GM18499 (cell line): ENCODE data around the gene PLEKHO2.
A peak's percentile ranks its signal among the peaks of the same experiment; 100 is the strongest.

Experiments used
- ATAC-seq: cut with Tn5 transposase; IDR thresholded peaks from one replicate; pipeline ENCODE4 v1.9.1; 2021; ENCODE audit warnings: moderate number of reproducible peaks; ENCODE audit not compliant: insufficient read depth, unreplicated experiment

Gene PLEKHO2

GRCh38 chr15:64891561-64891960, 49.8 kb downstream of the PLEKHO2 start:
- ATAC-seq: no peak

DNA sequence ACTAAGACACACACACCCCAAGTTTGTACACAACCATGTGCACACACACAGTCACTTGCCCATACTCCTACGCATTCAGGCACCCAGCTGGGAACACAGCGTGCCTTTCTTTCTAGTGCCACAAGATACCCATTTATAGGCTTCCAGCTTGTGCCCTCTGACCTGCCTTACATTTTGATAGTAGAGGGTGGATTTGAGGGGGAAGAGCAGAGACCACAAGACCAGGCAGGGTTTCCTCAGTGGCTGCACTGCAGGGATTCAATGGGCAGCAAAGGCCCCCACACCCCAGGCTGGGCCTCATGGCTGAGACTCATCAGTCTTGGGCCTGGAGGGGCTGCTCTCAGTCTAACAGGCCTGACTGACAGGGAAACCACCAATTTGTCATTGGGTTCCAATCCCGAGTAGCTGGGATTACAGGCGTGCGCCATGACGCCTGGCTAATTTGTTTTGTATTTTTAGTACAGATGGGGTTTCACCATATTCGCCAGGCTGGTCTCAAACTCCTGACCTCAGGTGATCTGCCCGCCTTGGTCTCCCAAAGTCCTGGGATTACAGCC, 51.2 kb downstream of the PLEKHO2 start:
- ATAC-seq: no peak

- peak; percentile 38 for ATAC-seq
Measured at GRCh38 chr15:64893481-64894394, 52.0 kb downstream of the PLEKHO2 start.

DNA sequence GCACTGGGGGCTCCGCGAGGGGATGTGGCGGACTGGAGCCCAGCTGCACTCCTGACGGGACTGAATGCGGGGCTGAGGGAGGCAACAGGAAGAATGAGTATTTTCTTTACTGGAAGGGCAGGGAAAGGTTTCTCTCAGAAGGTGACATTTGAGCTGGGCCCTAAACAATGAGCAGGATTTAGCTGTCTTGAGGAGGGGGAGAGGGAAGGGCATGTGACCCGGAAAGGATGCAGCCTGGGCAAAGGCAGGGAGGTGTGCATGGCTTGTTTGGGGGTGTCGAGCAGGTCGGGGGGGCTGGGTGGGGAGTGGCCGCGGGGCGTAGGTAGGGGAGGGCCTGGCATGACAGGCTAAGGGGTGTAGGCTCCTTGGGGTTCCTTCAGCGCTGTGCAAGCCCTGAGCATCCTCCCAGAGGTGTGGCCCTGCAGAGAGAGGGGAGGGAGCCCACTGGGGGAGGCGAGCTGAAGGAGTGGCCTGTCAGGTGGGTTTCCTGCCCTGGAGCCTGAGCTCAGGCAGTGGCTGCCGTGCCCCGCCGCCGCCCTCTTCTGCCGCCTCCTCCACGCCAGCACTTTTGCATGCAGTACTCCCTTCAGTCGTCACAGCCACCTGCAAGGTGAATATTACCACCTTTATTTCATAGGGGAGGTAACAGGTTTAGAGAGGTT, 52.8 kb downstream of the PLEKHO2 start:
- peak; percentile 27 for ATAC-seq

DNA sequence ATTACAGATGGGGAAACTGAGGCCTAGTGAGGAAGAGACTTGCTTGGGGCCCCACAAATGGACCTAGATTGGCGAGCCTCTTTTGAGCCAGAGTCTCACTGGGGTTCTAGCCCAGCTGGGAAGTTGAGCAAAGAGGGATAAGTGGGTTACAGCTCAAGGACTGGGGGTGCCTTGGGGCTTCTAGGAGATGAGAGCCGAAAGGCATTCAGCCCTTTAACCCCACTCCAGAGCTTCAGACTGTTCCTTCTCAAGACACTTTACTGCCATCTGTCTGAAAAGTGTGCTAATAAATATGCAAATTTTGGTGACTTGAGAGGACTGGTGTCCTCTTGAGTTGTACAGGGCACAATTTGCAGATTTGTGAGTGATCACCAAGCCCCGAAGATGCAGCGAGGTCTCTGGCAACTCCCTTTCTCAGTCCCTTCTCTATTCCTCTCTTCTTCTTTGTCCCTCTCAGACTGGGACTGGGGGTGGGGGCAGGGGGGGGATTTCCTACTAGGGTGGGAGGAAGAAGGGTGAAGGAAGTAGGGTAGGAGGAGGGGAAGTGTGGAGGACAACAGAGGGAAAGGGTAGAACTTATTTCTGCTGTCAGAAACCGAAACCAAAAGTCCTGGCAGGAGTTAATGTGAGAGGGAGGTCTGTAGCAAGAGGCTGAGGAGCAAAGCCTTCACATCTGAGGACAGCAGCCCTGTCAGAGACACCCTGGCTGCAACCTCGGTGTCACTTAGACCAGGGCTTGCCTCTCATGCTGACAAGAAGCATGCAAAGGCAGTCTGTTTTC, 53.8 kb downstream of the PLEKHO2 start:
- ATAC-seq: no peak

- no peak for ATAC-seq
Measured at GRCh38 chr15:64896371-64897069, 54.8 kb downstream of the PLEKHO2 start.

GRCh38 chr15:64897345-64897985, 55.8 kb downstream of the PLEKHO2 start:
- no peak for ATAC-seq

- no peak for ATAC-seq
Measured at GRCh38 chr15:64898406-64898805, 56.7 kb downstream of the PLEKHO2 start.

- no peak for ATAC-seq
Measured at GRCh38 chr15:64901141-64901540, 59.4 kb downstream of the PLEKHO2 start.

DNA sequence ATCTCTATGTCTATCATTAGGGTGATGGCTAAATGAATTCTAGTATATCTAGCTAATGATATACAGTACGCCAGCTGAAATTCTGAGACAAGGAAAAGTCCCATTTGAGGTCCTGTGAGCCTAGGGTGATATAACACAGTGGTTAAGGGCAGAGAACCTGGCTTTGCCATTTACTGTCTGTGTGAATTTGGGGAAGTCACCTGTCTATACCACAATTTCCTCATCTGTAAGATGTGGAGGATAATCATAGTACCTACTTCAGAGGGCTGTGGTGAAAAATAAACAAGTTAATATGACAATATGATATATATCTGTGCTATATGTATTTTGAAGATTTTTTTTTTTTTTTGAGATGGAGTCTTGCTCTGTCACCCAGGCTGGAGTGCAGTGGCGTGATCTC, 60.2 kb downstream of the PLEKHO2 start:
- no peak for ATAC-seq

GRCh38 chr15:64902863-64903262, 61.1 kb downstream of the PLEKHO2 start:
- no peak for ATAC-seq

DNA sequence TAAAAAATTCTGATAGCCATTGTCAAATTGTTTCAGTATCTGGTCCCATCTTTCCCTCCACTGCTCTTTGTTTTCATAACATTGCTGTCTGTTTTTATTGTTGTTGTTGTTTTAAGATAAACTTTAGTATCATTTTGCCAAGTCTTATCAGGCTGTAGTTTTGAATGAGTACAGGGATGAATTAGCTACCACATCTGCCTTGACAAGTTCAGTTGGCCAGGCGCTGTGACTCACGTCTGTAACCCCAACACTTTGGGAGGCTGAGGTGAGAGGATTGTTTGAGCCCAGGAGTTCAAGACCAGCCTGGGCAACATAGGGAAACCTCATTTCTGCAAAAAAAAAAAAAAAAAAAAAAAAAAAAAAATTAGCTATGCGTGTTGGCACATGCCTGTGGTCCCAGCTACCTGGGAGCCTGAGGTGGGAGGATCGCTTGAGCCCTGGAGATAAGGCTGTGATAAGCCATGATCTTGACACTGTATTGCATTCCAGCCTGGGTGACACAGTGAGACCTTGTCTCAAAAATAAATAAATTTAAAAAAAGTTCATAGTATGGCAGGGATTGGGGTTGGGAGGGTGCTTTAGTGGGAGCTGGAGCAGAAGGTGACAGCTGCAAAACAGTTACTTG, 61.7 kb downstream of the PLEKHO2 start:
- ATAC-seq: no peak

- ATAC-seq: no peak
Measured at GRCh38 chr15:64904189-64904588, 62.5 kb downstream of the PLEKHO2 start.

- no peak for ATAC-seq
Measured at GRCh38 chr15:64905119-64905831, 63.6 kb downstream of the PLEKHO2 start.

DNA sequence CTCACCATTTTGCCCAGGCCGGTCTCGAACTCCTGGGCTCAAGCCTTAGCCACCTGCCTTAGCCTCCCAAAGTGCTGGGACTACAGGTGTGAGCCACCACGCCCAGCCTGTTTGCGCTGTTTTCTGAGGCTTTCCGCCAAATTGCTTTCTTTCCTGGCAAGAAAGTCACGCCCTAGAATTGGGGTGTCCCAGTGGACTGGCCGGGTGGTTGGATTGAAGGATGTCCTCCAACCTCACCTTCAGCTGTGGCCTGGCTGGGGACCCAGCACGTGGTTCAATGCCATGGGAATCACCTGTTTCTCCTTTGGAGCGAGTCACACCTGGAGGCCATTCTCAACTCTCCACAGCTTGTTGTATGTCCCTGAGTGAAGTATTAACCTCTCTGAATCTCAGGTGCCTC, 64.2 kb downstream of the PLEKHO2 start:
- no peak for ATAC-seq

GRCh38 chr15:64906402-64906801, 64.7 kb downstream of the PLEKHO2 start:
- no peak for ATAC-seq

GRCh38 chr15:64907991-64908390, 66.3 kb downstream of the PLEKHO2 start:
- ATAC-seq: no peak

DNA sequence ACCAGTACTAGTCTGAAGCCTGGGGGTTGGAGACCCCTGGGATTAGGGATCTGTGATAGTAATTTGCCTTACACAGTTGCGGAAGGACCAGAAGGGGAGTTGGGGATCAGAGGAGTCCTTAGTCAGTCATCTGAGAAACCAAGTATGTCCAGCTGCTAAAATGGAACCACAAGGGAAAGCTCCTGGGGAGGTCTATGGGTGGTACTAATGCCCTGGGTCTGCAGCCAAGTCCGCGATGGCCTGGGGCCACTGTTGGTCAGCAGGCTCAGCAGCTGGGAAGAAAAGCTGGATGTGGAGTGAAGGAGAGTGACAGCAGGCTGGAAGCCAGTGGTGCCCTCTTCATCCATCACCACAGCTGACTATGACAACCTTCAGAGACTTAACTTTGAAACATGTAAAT, 67.8 kb downstream of the PLEKHO2 start:
- no peak for ATAC-seq
